Neural cell (in vitro differentiated cells): ENCODE measurements around the gene DCTN5. TPM values are rescaled to one million over a fixed set of nuclear protein-coding genes. Genes with fewer than 3 reads are reported as not detected.

ENCODE experiments used
- H2AFZ ChIP-seq: fragments of 200-600, 300-800 bp; sonication (generic), shearing (Covaris generic); 2 replicates; pipeline ENCODE4 v1.6.0; 2014; ENCODE audit warnings: low read depth, mild to moderate bottlenecking, antibody characterized with exemption, low read length, moderate library complexity
- H3F3A ChIP-seq: fragments of 200-600 bp; shearing (Covaris generic); 2 replicates; pipeline ENCODE4 v1.6.1; 2016; ENCODE audit warnings: mild to moderate bottlenecking, moderate library complexity, mixed read lengths, antibody characterized with exemption, low read length; ENCODE audit not compliant: insufficient read depth, poor library complexity, severe bottlenecking
- H3K27ac ChIP-seq: fragments of 200-600, 300-800 bp; sonication (generic), shearing (Covaris generic); 2 replicates; pipeline ENCODE4 v1.5.1; 2014; ENCODE audit warnings: mild to moderate bottlenecking, low read length, moderate library complexity
- H3K27me3 ChIP-seq: fragments of 300-800, 200-600 bp; sonication (generic), shearing (Covaris generic); 2 replicates; pipeline ENCODE4 v1.6.0; 2014; ENCODE audit warnings: mild to moderate bottlenecking, low read depth, low read length, moderate library complexity; ENCODE audit not compliant: insufficient read depth
- H3K36me3 ChIP-seq: fragments of 300-800, 200-600 bp; sonication (generic), shearing (Covaris generic); 2 replicates; pipeline ENCODE4 v1.5.1; 2014; ENCODE audit warnings: mild to moderate bottlenecking, antibody characterized with exemption, low read length, moderate library complexity; ENCODE audit not compliant: insufficient read depth
- H3K4me2 ChIP-seq: fragments of 300-800, 200-600 bp; sonication (generic), shearing (Covaris generic); 2 replicates; pipeline ENCODE4 v1.6.0; 2014; ENCODE audit warnings: mild to moderate bottlenecking, low read length
- H3K4me3 ChIP-seq: fragments of 300-800, 200-600 bp; sonication (generic), shearing (Covaris generic); 2 replicates; pipeline ENCODE4 v1.5.1; 2014; ENCODE audit warnings: mild to moderate bottlenecking, low read length, moderate library complexity
- H3K79me2 ChIP-seq: fragments of 200-600 bp; shearing (Covaris generic); replicated peaks from 2 replicates; pipeline ENCODE4 v1.6.0; 2014; ENCODE audit warnings: mild to moderate bottlenecking, low read length, moderate library complexity; ENCODE audit not compliant: insufficient read depth
- H3K9ac ChIP-seq: fragments of 300-800, 200-600 bp; sonication (generic), shearing (Covaris generic); 2 replicates; pipeline ENCODE4 v1.6.1; 2016; ENCODE audit warnings: mild to moderate bottlenecking, low read length, mixed read lengths
- H3K9me2 ChIP-seq: fragments of 200-600 bp; shearing (Covaris generic); 2 replicates; pipeline ENCODE4 v1.6.1; 2016; ENCODE audit warnings: mild to moderate bottlenecking, low read length, mixed read lengths; ENCODE audit not compliant: insufficient read depth
- H3K9me3 ChIP-seq: fragments of 200-600, 300-800 bp; sonication (generic), shearing (Covaris generic); 2 replicates; pipeline ENCODE4 v1.6.1; 2016; ENCODE audit warnings: mild to moderate bottlenecking, mixed run types, low read length, moderate library complexity, mixed read lengths
- H4K20me1 ChIP-seq: fragments of 200-600 bp; shearing (Covaris generic); 2 replicates; pipeline ENCODE4 v1.6.1; 2016; ENCODE audit warnings: mild to moderate bottlenecking, mixed run types; ENCODE audit not compliant: insufficient read depth
- EP300 ChIP-seq: fragments of 450-650 bp; conservative IDR thresholded peaks from 2 replicates; pipeline ENCODE4 v1.6.1; 2014; ENCODE audit warnings: antibody characterized with exemption, mild to moderate bottlenecking, moderate library complexity; ENCODE audit not compliant: poor library complexity, severe bottlenecking
- EZH2 ChIP-seq: fragments of 200-600, 300-800 bp; shearing (Covaris generic), sonication (generic); IDR thresholded peaks from 2 replicates; pipeline ENCODE4 v1.6.1; 2014; ENCODE audit warnings: antibody characterized with exemption, low read length, borderline replicate concordance, mild to moderate bottlenecking; ENCODE audit not compliant: insufficient read depth, poor library complexity, severe bottlenecking
- MXI1 ChIP-seq: fragments of 450-650 bp; conservative IDR thresholded peaks from 2 replicates; pipeline ENCODE4 v1.6.1; 2014; ENCODE audit warnings: antibody characterized with exemption, mild to moderate bottlenecking; ENCODE audit not compliant: poor library complexity, severe bottlenecking
- POLR2AphosphoS5 ChIP-seq: IDR thresholded peaks from 2 replicates; pipeline ENCODE4 v1.6.1; 2012
- RAD21 ChIP-seq: fragments of 450-650 bp; conservative IDR thresholded peaks from 2 replicates; pipeline ENCODE4 v1.6.1; 2014; ENCODE audit warnings: antibody characterized with exemption, mild to moderate bottlenecking, moderate library complexity
- SMC3 ChIP-seq: fragments of 450-650 bp; conservative IDR thresholded peaks from 2 replicates; pipeline ENCODE4 v1.6.1; 2014; ENCODE audit warnings: antibody characterized with exemption, mild to moderate bottlenecking, moderate library complexity; ENCODE audit not compliant: poor library complexity
- TAF1 ChIP-seq: IDR thresholded peaks from 2 replicates; pipeline ENCODE4 v1.6.1; 2012; ENCODE audit warnings: low read depth
- polyA plus RNA-seq: library from polyadenylated mRNA; depleted of rRNA; stranded (reverse); fragments of >200 nt; gene quantifications from 2 replicates; pipeline ENCODE4 v1.2.3, GENCODE V29; 2014
- TF ChIP-seq, protein P1 (sequence below): IDR thresholded peaks from 2 replicates; pipeline ENCODE4 v1.6.1; 2012; ENCODE audit warnings: borderline replicate concordance
- TF ChIP-seq, protein P2 (sequence below): fragments of 450-650 bp; IDR thresholded peaks from 2 replicates; pipeline ENCODE4 v1.5.1; 2014; ENCODE audit warnings: antibody characterized with exemption, mild to moderate bottlenecking, moderate library complexity; ENCODE audit not compliant: poor library complexity, severe bottlenecking

Gene DCTN5
- polyA plus RNA-seq, 1 donor from 2014 or later: 65.8 TPM

- Histone ChIP-seq H3F3A (no peaks in the 10 kb centered on the region), H3K4me2 (no peak overlapping the region), H3K27ac (no peak overlapping the region), H3K79me2 (no peaks in the 10 kb centered on the region), H2AFZ (no peak overlapping the region), H3K27me3 (no peaks in the 10 kb centered on the region), H3K9me2 (no peaks in the 10 kb centered on the region), H3K36me3 (peaks cover 8% of the 10 kb centered on the region), H3K9ac (no peak overlapping the region), H4K20me1 (no peaks in the 10 kb centered on the region), H3K9me3 (no peaks in the 10 kb centered on the region), H3K4me3 (no peak overlapping the region)
- TF ChIP-seq RAD21 (no peak), MXI1 (no peak), SMC3 (no peak), EP300 (no peak), TAF1 (no peak), POLR2AphosphoS5 (no peak), EZH2 (no peak)
- TF ChIP-seq, protein P1, sequence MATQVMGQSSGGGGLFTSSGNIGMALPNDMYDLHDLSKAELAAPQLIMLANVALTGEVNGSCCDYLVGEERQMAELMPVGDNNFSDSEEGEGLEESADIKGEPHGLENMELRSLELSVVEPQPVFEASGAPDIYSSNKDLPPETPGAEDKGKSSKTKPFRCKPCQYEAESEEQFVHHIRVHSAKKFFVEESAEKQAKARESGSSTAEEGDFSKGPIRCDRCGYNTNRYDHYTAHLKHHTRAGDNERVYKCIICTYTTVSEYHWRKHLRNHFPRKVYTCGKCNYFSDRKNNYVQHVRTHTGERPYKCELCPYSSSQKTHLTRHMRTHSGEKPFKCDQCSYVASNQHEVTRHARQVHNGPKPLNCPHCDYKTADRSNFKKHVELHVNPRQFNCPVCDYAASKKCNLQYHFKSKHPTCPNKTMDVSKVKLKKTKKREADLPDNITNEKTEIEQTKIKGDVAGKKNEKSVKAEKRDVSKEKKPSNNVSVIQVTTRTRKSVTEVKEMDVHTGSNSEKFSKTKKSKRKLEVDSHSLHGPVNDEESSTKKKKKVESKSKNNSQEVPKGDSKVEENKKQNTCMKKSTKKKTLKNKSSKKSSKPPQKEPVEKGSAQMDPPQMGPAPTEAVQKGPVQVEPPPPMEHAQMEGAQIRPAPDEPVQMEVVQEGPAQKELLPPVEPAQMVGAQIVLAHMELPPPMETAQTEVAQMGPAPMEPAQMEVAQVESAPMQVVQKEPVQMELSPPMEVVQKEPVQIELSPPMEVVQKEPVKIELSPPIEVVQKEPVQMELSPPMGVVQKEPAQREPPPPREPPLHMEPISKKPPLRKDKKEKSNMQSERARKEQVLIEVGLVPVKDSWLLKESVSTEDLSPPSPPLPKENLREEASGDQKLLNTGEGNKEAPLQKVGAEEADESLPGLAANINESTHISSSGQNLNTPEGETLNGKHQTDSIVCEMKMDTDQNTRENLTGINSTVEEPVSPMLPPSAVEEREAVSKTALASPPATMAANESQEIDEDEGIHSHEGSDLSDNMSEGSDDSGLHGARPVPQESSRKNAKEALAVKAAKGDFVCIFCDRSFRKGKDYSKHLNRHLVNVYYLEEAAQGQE: no peak
- TF ChIP-seq, protein P2, sequence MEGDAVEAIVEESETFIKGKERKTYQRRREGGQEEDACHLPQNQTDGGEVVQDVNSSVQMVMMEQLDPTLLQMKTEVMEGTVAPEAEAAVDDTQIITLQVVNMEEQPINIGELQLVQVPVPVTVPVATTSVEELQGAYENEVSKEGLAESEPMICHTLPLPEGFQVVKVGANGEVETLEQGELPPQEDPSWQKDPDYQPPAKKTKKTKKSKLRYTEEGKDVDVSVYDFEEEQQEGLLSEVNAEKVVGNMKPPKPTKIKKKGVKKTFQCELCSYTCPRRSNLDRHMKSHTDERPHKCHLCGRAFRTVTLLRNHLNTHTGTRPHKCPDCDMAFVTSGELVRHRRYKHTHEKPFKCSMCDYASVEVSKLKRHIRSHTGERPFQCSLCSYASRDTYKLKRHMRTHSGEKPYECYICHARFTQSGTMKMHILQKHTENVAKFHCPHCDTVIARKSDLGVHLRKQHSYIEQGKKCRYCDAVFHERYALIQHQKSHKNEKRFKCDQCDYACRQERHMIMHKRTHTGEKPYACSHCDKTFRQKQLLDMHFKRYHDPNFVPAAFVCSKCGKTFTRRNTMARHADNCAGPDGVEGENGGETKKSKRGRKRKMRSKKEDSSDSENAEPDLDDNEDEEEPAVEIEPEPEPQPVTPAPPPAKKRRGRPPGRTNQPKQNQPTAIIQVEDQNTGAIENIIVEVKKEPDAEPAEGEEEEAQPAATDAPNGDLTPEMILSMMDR: no peak
Measured at GRCh38 chr16:23694265-23694643, 53.0 kb downstream of the DCTN5 start.

- H3K27ac ChIP-seq: no peak overlapping the region
- H4K20me1 ChIP-seq: no peaks in the 10 kb centered on the region
- TF ChIP-seq, protein P1: no peak
- TF ChIP-seq EP300: no peak
- no peak for TF ChIP-seq MXI1
- H3K9me3 ChIP-seq: no peaks in the 10 kb centered on the region
- H3K36me3 ChIP-seq: peaks cover 3% of the 10 kb centered on the region
- H3K79me2 ChIP-seq: no peaks in the 10 kb centered on the region
- H3K4me2 ChIP-seq: no peak overlapping the region
- H3K4me3 ChIP-seq: no peak overlapping the region
- no peaks in the 10 kb centered on the region for H3K9me2 ChIP-seq
- H3F3A ChIP-seq: no peaks in the 10 kb centered on the region
- no peaks in the 10 kb centered on the region for H3K27me3 ChIP-seq
- no peak overlapping the region for H2AFZ ChIP-seq
- no peak overlapping the region for H3K9ac ChIP-seq
Measured at GRCh38 chr16:23694644-23695373, 53.5 kb downstream of the DCTN5 start.
